K562 (cell line): Measurements from ENCODE around the gene BMF. TPM values are rescaled to one million over a fixed set of nuclear protein-coding genes. Genes with fewer than 3 reads are reported as not detected.

ENCODE experiments used
- ARID1B ChIP-seq: fragments of 450-650 bp; IDR thresholded peaks from 2 replicates; pipeline ENCODE4 v1.6.1; 2016; ENCODE audit warnings: antibody characterized with exemption, mild to moderate bottlenecking, inconsistent platforms
- ATF7 ChIP-seq: fragments of 450-650 bp; IDR thresholded peaks from 2 replicates; pipeline ENCODE4 v1.7.1; 2014; ENCODE audit warnings: mild to moderate bottlenecking, moderate library complexity
- BRD9 ChIP-seq: fragments of 450-650 bp; IDR thresholded peaks from 2 replicates; pipeline ENCODE4 v1.6.1; 2018; ENCODE audit warnings: low read depth; ENCODE audit not compliant: partially characterized antibody
- C11orf30 ChIP-seq: fragments of 450-650 bp; IDR thresholded peaks from 2 replicates; pipeline ENCODE4 v1.6.1; 2016; ENCODE audit warnings: low read depth, mild to moderate bottlenecking
- CXXC5 ChIP-seq: fragments of 250-450 bp; sonication (Bioruptor Pico); IDR thresholded peaks from 2 replicates; pipeline ENCODE4 v1.8.0; 2022; ENCODE audit warnings: inconsistent platforms, mild to moderate bottlenecking, moderate library complexity
- EP400 ChIP-seq: fragments of 450-650 bp; IDR thresholded peaks from 2 replicates; pipeline ENCODE4 v1.6.1; 2017; ENCODE audit warnings: antibody characterized with exemption, mild to moderate bottlenecking, moderate library complexity
- ETV6 ChIP-seq, 3 experiments: fragments of 150-350 bp in 1 of 3; sonication (generic) in 1 of 3; formaldehyde crosslinking in 1 of 3; IDR thresholded peaks; 2 replicates each; pipeline versions ENCODE4 v1.6.1 to v1.8.0; 2014 to 2022; ENCODE audit warnings: borderline replicate concordance in 2 of 3, low read depth in 2 of 3, antibody characterized with exemption in 1 of 3, low read length in 1 of 3, mild to moderate bottlenecking in 1 of 3, missing genetic modification reagents in 1 of 3
- KLF10 ChIP-seq: fragments of 250-450 bp; sonication (Bioruptor Pico); IDR thresholded peaks from 2 replicates; pipeline ENCODE4 v1.6.1; 2021; ENCODE audit warnings: matching md5 sums
- KLF16 ChIP-seq: IDR thresholded peaks from 2 replicates; pipeline ENCODE4 v1.6.1; 2016; ENCODE audit warnings: antibody characterized with exemption
- NFYB ChIP-seq: IDR thresholded peaks from 2 replicates; pipeline ENCODE4 v1.6.1; 2011; ENCODE audit warnings: mild to moderate bottlenecking, moderate library complexity; ENCODE audit not compliant: insufficient read length; ENCODE audit errors: extremely low read depth
- NRF1 ChIP-seq, 2 experiments: fragments of 450-650 bp; IDR thresholded peaks in 1 of 2; conservative IDR thresholded peaks in 1 of 2; 2 replicates each; pipeline ENCODE4 v1.6.1; 2014; ENCODE audit warnings: mild to moderate bottlenecking in 2 of 2
- RBM25 ChIP-seq: fragments of 200-400 bp; formaldehyde crosslinking; IDR thresholded peaks from 2 replicates; pipeline ENCODE4 v1.6.1; 2018; ENCODE audit warnings: low read length, low read depth, moderate library complexity; ENCODE audit not compliant: severe bottlenecking
- SMARCC2 ChIP-seq: fragments of 450-650 bp; IDR thresholded peaks from 2 replicates; pipeline ENCODE4 v1.6.1; 2017; ENCODE audit warnings: antibody characterized with exemption, moderate library complexity, mild to moderate bottlenecking, low read depth
- VEZF1 ChIP-seq: fragments of 200-800 bp; sonication (Bioruptor generic); IDR thresholded peaks from 2 replicates; pipeline ENCODE4 v1.6.1; 2017; ENCODE audit warnings: missing genetic modification characterization, missing compliant biosample characterization
- ZNF347 ChIP-seq: fragments of 450-650 bp; formaldehyde crosslinking; IDR thresholded peaks from 2 replicates; pipeline ENCODE4 v1.4.0; 2020; ENCODE audit warnings: low read depth, mild to moderate bottlenecking, moderate library complexity
- ZNF639 ChIP-seq, 2 experiments: fragments of 200-800 bp in 1 of 2; sonication (Bioruptor generic) in 1 of 2; sonication (generic) in 1 of 2; formaldehyde crosslinking in 1 of 2; IDR thresholded peaks in 1 of 2; conservative IDR thresholded peaks in 1 of 2; 2 replicates each; pipeline versions ENCODE4 v1.5.0 to v1.6.1; 2016 to 2020; ENCODE audit warnings: missing compliant biosample characterization in 1 of 2, missing genetic modification characterization in 1 of 2, missing genetic modification reagents in 1 of 2
- polyA plus RNA-seq, 8 experiments: library from polyadenylated mRNA; depleted of rRNA in 4 of 8; stranded (reverse) in 5 of 8; unstranded in 3 of 8; fragments of >200 nt; fragmentation: Nextera tagmentation in 2 of 8; fragmentation: Illumina TruSeq in 1 of 8; extraction: Ambion mirVana in 2 of 8; extraction: Trizol in 1 of 8; gene quantifications; 2 replicates each; pipeline versions ENCODE4 v1.2.1 to v1.2.3, GENCODE V29; 2011 to 2014; ENCODE audit warnings: inconsistent platforms in 1 of 8, missing spikeins in 1 of 8
- total RNA-seq, 7 experiments: library from RNA; depleted of rRNA in 6 of 7; stranded (reverse); fragments of >200 nt in 6 of 7; fragmentation: Illumina TruSeq in 2 of 7; extraction: Trizol in 2 of 7; gene quantifications; 2 replicates each; pipeline versions ENCODE4 v1.2.1 to v1.2.3, GENCODE V29; 2011 to 2021; ENCODE audit warnings: low replicate concordance in 1 of 7
- TF ChIP-seq, protein P1 (sequence below): sonication (generic); IDR thresholded peaks from 2 replicates; pipeline ENCODE4 v1.6.1; 2016
- TF ChIP-seq, protein P2 (sequence below): sonication (generic); formaldehyde crosslinking; IDR thresholded peaks from 2 replicates; pipeline ENCODE4 v1.9.0; 2022; ENCODE audit warnings: mild to moderate bottlenecking, missing genetic modification reagents
- TF ChIP-seq, protein P3 (sequence below): sonication (generic); formaldehyde crosslinking; IDR thresholded peaks from 2 replicates; pipeline ENCODE4 v1.8.0; 2022; ENCODE audit warnings: mild to moderate bottlenecking, missing genetic modification reagents

The BMF gene
- total and polyA plus RNA-seq, 9 of the 15 experiments (the other 6 are each of a cell fraction or from before 2014, with no cell fraction given), result 0.25 to 0.91 (median 0.59) TPM; not detected in 2

DNA sequence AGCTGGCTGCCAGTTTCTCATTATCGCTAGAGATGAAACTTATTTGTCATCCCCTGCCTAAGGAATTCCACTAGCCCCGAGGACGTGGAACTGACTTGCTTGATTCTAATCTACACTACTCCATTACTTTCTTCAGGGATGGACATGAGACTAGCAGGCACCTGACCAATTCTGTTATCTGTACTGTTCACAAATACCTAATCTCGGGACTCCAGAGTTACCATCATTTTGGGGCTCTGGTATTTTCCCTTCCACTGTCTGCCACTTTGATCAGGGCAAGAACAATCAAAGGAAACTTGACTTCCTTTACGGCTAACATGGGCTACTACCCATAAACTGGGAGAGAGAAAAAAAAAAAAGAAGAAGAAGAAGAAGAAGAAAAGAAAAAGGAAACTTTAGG is 27.8 kb downstream of the BMF start (continued):
- TF ChIP-seq NFYB, result no peak
- TF ChIP-seq ETV6 (IDR thresholded peaks at IDR 0.05; ENCODE audit: borderline replicate concordance in 1 of 2, low read depth in 2 of 2, low read length in 1 of 2), result no peak
- TF ChIP-seq ETV6 (CRISPR knock-in tag; IDR thresholded peaks at IDR 0.05; ENCODE audit: borderline replicate concordance), result no peak
- TF ChIP-seq, protein P1, sequence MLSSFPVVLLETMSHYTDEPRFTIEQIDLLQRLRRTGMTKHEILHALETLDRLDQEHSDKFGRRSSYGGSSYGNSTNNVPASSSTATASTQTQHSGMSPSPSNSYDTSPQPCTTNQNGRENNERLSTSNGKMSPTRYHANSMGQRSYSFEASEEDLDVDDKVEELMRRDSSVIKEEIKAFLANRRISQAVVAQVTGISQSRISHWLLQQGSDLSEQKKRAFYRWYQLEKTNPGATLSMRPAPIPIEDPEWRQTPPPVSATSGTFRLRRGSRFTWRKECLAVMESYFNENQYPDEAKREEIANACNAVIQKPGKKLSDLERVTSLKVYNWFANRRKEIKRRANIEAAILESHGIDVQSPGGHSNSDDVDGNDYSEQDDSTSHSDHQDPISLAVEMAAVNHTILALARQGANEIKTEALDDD, result peak; percentile 58; the same call in 1 of the 2 replicates
- TF ChIP-seq, protein P2, sequence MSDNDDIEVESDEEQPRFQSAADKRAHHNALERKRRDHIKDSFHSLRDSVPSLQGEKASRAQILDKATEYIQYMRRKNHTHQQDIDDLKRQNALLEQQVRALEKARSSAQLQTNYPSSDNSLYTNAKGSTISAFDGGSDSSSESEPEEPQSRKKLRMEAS (CRISPR knock-in tag), result no peak
- TF ChIP-seq KLF10 (CRISPR knock-in tag), result no peak
- TF ChIP-seq C11orf30, result no peak
- peak; percentile 61 for TF ChIP-seq BRD9
- peak; percentile 44; the same call in 1 of the 2 replicates for TF ChIP-seq SMARCC2
- 0 out of 2 replicates have a peak, but pooled peaks have one; percentile 14 for TF ChIP-seq KLF16
- peak; percentile 90 for TF ChIP-seq ARID1B
- no peak for TF ChIP-seq RBM25
- peak; percentile 45 for TF ChIP-seq ATF7
- peak in 1 of 2 experiments; percentile 8; a peak in 1 of 4 replicates for TF ChIP-seq NRF1 (conservative IDR thresholded peaks at IDR 0.05 in 1 of 2, IDR thresholded peaks at IDR 0.05 in 1 of 2)
- TF ChIP-seq VEZF1 (CRISPR knock-in tag), result no peak; the same call in 1 of the 2 replicates
- TF ChIP-seq, protein P3, sequence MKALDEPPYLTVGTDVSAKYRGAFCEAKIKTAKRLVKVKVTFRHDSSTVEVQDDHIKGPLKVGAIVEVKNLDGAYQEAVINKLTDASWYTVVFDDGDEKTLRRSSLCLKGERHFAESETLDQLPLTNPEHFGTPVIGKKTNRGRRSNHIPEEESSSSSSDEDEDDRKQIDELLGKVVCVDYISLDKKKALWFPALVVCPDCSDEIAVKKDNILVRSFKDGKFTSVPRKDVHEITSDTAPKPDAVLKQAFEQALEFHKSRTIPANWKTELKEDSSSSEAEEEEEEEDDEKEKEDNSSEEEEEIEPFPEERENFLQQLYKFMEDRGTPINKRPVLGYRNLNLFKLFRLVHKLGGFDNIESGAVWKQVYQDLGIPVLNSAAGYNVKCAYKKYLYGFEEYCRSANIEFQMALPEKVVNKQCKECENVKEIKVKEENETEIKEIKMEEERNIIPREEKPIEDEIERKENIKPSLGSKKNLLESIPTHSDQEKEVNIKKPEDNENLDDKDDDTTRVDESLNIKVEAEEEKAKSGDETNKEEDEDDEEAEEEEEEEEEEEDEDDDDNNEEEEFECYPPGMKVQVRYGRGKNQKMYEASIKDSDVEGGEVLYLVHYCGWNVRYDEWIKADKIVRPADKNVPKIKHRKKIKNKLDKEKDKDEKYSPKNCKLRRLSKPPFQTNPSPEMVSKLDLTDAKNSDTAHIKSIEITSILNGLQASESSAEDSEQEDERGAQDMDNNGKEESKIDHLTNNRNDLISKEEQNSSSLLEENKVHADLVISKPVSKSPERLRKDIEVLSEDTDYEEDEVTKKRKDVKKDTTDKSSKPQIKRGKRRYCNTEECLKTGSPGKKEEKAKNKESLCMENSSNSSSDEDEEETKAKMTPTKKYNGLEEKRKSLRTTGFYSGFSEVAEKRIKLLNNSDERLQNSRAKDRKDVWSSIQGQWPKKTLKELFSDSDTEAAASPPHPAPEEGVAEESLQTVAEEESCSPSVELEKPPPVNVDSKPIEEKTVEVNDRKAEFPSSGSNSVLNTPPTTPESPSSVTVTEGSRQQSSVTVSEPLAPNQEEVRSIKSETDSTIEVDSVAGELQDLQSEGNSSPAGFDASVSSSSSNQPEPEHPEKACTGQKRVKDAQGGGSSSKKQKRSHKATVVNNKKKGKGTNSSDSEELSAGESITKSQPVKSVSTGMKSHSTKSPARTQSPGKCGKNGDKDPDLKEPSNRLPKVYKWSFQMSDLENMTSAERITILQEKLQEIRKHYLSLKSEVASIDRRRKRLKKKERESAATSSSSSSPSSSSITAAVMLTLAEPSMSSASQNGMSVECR (CRISPR knock-in tag), result no peak
- TF ChIP-seq ZNF347 (CRISPR knock-in tag), result no peak
- peak; percentile 62 for TF ChIP-seq CXXC5
- no peak for TF ChIP-seq EP400
- 0 out of 4 replicates have a peak, but pooled peaks of 1 of the 2 experiments have one; percentile 40 for TF ChIP-seq ZNF639 (CRISPR knock-in tag; conservative IDR thresholded peaks at IDR 0.05 in 1 of 2, IDR thresholded peaks at IDR 0.05 in 1 of 2)
